ENCODE results near the gene MAGED1.

- TF ChIP-seq EZH2 (IDR thresholded peaks at IDR 0.05; ENCODE audit: insufficient read depth, poor library complexity, severe bottlenecking) (no peak), EZH2phosphoT487 (IDR thresholded peaks at IDR 0.05; ENCODE audit: insufficient read depth, low read depth) (no peak)
These were observed 3.2 kb downstream of the MAGED1 start for GRCh38 chrX:51896626-51897025.

All from GM23248 (cell line).